ENCODE measurements around the gene PARP6. TPM values are rescaled to one million over a fixed set of nuclear protein-coding genes. Genes with fewer than 3 reads are reported as not detected.
A peak's percentile ranks its signal among the peaks of the same experiment; 100 is the strongest.

Gene PARP6
- total and polyA plus RNA-seq, 2 of the 8 experiments (the other 6 are each of a cell fraction or from before 2014, with no cell fraction given): 39.8 to 45.3 TPM

- H3K4me1 ChIP-seq (replicated peaks in 1 of 4; ENCODE audit: control insufficient read depth in 3 of 4, insufficient read depth in 4 of 4, low read length in 3 of 4): peaks cover 0 to 3% (median under 1%) of the 10 kb centered on the region in 4 experiments; a peak in 2 of 7 replicates
- no peak overlapping the region for H2BK12ac ChIP-seq (ENCODE audit: low read depth, low read length)
- H2AK5ac ChIP-seq (ENCODE audit: low read depth, low read length): no peak overlapping the region
- FAIRE-seq: no peak
- H2AFZ ChIP-seq (ENCODE audit: low read length): no peak overlapping the region
- H3K4ac ChIP-seq (replicated peaks; ENCODE audit: insufficient read length, low read depth, low read length): no peak overlapping the region
- H4K91ac ChIP-seq (replicated peaks; ENCODE audit: insufficient read length, low read length): no peak overlapping the region
- H4K8ac ChIP-seq (ENCODE audit: extremely low read depth, insufficient read depth, low read length): no peak overlapping the region
- no peak overlapping the region for H3K14ac ChIP-seq (ENCODE audit: insufficient read length)
- no peak overlapping the region for H2BK20ac ChIP-seq (ENCODE audit: low read length)
- peaks cover 56 to 84% (median 79%) of the 10 kb centered on the region in 4 experiments for H3K36me3 ChIP-seq (ENCODE audit: control insufficient read depth in 2 of 4, insufficient read depth in 4 of 4, low read length in 3 of 4)
- H2BK120ac ChIP-seq (replicated peaks; ENCODE audit: low read depth, low read length): no peak overlapping the region
- no peak overlapping the region for H2BK5ac ChIP-seq (ENCODE audit: low read depth, low read length)
- ChIA-PET POLR2A (ENCODE audit: partially characterized antibody) (interaction anchor here (1.0 to 1.8 kb wide), 3 partner anchors 15 to 24 kb away, joined by 3 to 5 read pairs (median 4); no protein-coding TSS in a partner anchor), CTCF (ENCODE audit: partially characterized antibody) (interaction anchor here (1.0 to 2.8 kb wide), 2 partner anchors 23 to 84 kb away, joined by 5 to 23 read pairs; no protein-coding TSS in a partner anchor)
- H3K23me2 ChIP-seq (ENCODE audit: low read depth, low read length): peaks cover 4% of the 10 kb centered on the region; the same call in 1 of the 2 replicates
- TF ChIP-seq BACH1 (IDR thresholded peaks at IDR 0.05; ENCODE audit: low read length) (no peak), CTCF (IDR thresholded peaks at IDR 0.05; ENCODE audit: control extremely low read depth in 1 of 3, insufficient read depth in 1 of 3, low read depth in 1 of 3, low read length in 3 of 3) (peak in 1 of 3 experiments; percentile 15; a peak in 1 of 4 replicates)
- no peak overlapping the region for H4K5ac ChIP-seq (ENCODE audit: insufficient read length, low read depth, low read length)
- H3K4me3 ChIP-seq (ENCODE audit: extremely low read depth in 1 of 4, insufficient read depth in 2 of 4, low read depth in 3 of 4, low read length in 4 of 4): no peak overlapping the region
- no peak overlapping the region for H3K18ac ChIP-seq (ENCODE audit: extremely low read depth, low read length)
- 91% methylated on average over 13 of the region's 13 CpGs; no CpG with 5 or more reads in 1 of the 2 experiments for WGBS, 2 experiments (ENCODE audit: extremely low coverage in 1 of 2, insufficient coverage in 1 of 2, insufficient read length in 1 of 2, insufficient replicate concordance in 2 of 2, low coverage in 1 of 2, low lambda C conversion rate in 2 of 2, missing lambda C conversion rate in 1 of 2)
- no peaks in the 10 kb centered on the region for H3K9me3 ChIP-seq (ENCODE audit: insufficient read depth in 2 of 2, low read depth in 1 of 2, low read length in 1 of 2)
- peaks cover 27 to 37% of the 10 kb centered on the region in 2 experiments for H4K20me1 ChIP-seq (replicated peaks in 1 of 2; ENCODE audit: control insufficient read depth in 1 of 2, insufficient read depth in 2 of 2, low read length in 2 of 2)
- no peak overlapping the region for H3K9ac ChIP-seq (replicated peaks in 1 of 4; ENCODE audit: extremely low read depth in 1 of 4, low read depth in 3 of 4, low read length in 3 of 4)
- H3K79me1 ChIP-seq (ENCODE audit: low read depth, low read length): 0 out of 2 replicates have a peak, but pooled peaks cover 5% of the 10 kb centered on the region
- no peak for DNase-seq (ENCODE audit: low read depth in 1 of 2, low spot score in 2 of 2)
- no peak overlapping the region for H3K27ac ChIP-seq (ENCODE audit: low read depth, low read length)
- peaks cover under 1 to 6% (median 3%) of the 10 kb centered on the region in 4 experiments; a peak in 6 of 7 replicates for H3K27me3 ChIP-seq (replicated peaks in 1 of 4; ENCODE audit: control insufficient read depth in 3 of 4, extremely low read depth in 1 of 4, insufficient read depth in 3 of 4, low read length in 3 of 4)
- no peak overlapping the region for H3K56ac ChIP-seq (replicated peaks; ENCODE audit: insufficient read length, low read depth, low read length)
- no peak overlapping the region for H2BK15ac ChIP-seq (ENCODE audit: low read length)
- no peak overlapping the region for H3K23ac ChIP-seq (ENCODE audit: insufficient read length)
- no peaks in the 10 kb centered on the region; a peak in 1 of 4 replicates for H3K79me2 ChIP-seq (ENCODE audit: control insufficient read depth in 1 of 2, insufficient read depth in 2 of 2, low read length in 2 of 2)
- no peak overlapping the region for H3K4me2 ChIP-seq (ENCODE audit: insufficient read depth in 1 of 2, low read depth in 2 of 2, low read length in 2 of 2)
Observed at GRCh38 chr15:72202302-72202701, 70.1 kb downstream of the PARP6 start.

All from H1 (cell line).